Natural killer cell (primary cell): ENCODE results near the gene C3orf20. TPM values are rescaled to one million over a fixed set of nuclear protein-coding genes. Genes with fewer than 3 reads are reported as not detected.
"Not testable (repeated sequence)": the region's sequence is repeated elsewhere in the genome, so short reads cannot be mapped to it uniquely, and the experiment has no call there.

Source experiments
- ATAC-seq, 3 donors: fragments of 150-1000 bp in 2 of 3; fragments of 200-7000 bp in 1 of 3; cut with Tn5 transposase; 1 replicate in 1 of 3; 2 replicates in 2 of 3; pipeline ENCODE4 v1.10.0; 2021; ENCODE audit warnings: mild to moderate bottlenecking in 2 of 3, moderate library complexity in 2 of 3
- DNase-seq, 2 donors: peaks; one replicate each; pipeline versions ENCODE4 v3.0.0 to v3.0.0-alpha.2; 2013 to 2021; ENCODE audit warnings: mixed read lengths in 1 of 2
- H3K27ac ChIP-seq: one replicate; pipeline ENCODE4 v1.5.1; 2013; ENCODE audit warnings: mild to moderate bottlenecking, low read length
- H3K27me3 ChIP-seq: one replicate; pipeline ENCODE4 v1.6.1; 2013; ENCODE audit warnings: low read length; ENCODE audit not compliant: control insufficient read depth, insufficient read depth
- H3K36me3 ChIP-seq: one replicate; pipeline ENCODE4 v1.6.1; 2013; ENCODE audit warnings: low read length; ENCODE audit not compliant: control insufficient read depth, insufficient read depth
- H3K4me1 ChIP-seq: one replicate; pipeline ENCODE4 v1.6.1; 2013; ENCODE audit warnings: low read length; ENCODE audit not compliant: control insufficient read depth, insufficient read depth
- H3K4me3 ChIP-seq: one replicate; pipeline ENCODE4 v1.5.1; 2013; ENCODE audit warnings: low read length
- H3K9me3 ChIP-seq: one replicate; pipeline ENCODE4 v1.6.1; 2013; ENCODE audit warnings: low read length; ENCODE audit not compliant: control insufficient read depth, insufficient read depth
- H3K27ac Mint-ChIP-seq, 2 donors: one replicate each; pipeline ENCODE4 v1.8.0; 2022; ENCODE audit warnings: mild to moderate bottlenecking in 2 of 2, mixed read lengths in 2 of 2, moderate library complexity in 1 of 2
- H3K27me3 Mint-ChIP-seq, 2 donors: one replicate each; pipeline ENCODE4 v1.8.0; 2022; ENCODE audit warnings: low read depth in 2 of 2, mixed read lengths in 2 of 2
- H3K36me3 Mint-ChIP-seq: one replicate; pipeline ENCODE4 v1.8.0; 2022; ENCODE audit warnings: mixed read lengths
- H3K4me1 Mint-ChIP-seq, 2 donors: one replicate each; pipeline ENCODE4 v1.8.0; 2022; ENCODE audit warnings: mixed read lengths in 2 of 2
- H3K4me3 Mint-ChIP-seq: one replicate; pipeline ENCODE4 v1.8.0; 2022; ENCODE audit warnings: mild to moderate bottlenecking, moderate library complexity, mixed read lengths
- H3K9me3 Mint-ChIP-seq, 2 donors: one replicate each; pipeline ENCODE4 v1.8.0; 2022; ENCODE audit warnings: mixed read lengths in 2 of 2
- WGBS: methylation state at CpG from one replicate; pipeline ENCODE4 v1.1.7; 2013; ENCODE audit warnings: missing lambda C conversion rate; ENCODE audit not compliant: insufficient coverage; 5-methylcytosine and 5-hydroxymethylcytosine counted together
- intact Hi-C: fragments of 100-400 bp; cut with micrococcal nuclease; formaldehyde crosslinking; loops from one replicate; pipeline ENCODE4 v1.14.2; 2022
- total RNA-seq, 4 donors: library from RNA; stranded (reverse); fragments of 120-200 nt in 1 of 4; gene quantifications; one replicate each; pipeline versions ENCODE4 v1.2.3 to v1.2.4, GENCODE V29; 2013 to 2022
- TF ChIP-seq, protein P1 (sequence below): fragments of 200-600 bp; IDR thresholded peaks from one replicate; pipeline ENCODE4 v1.8.0; 2022; ENCODE audit warnings: antibody characterized with exemption

The C3orf20 gene
- total RNA-seq, 3 donors from 2014 or later (not counting 1 experiment from before 2014, with no cell fraction given): 0.14 TPM; not detected in 2

DNA sequence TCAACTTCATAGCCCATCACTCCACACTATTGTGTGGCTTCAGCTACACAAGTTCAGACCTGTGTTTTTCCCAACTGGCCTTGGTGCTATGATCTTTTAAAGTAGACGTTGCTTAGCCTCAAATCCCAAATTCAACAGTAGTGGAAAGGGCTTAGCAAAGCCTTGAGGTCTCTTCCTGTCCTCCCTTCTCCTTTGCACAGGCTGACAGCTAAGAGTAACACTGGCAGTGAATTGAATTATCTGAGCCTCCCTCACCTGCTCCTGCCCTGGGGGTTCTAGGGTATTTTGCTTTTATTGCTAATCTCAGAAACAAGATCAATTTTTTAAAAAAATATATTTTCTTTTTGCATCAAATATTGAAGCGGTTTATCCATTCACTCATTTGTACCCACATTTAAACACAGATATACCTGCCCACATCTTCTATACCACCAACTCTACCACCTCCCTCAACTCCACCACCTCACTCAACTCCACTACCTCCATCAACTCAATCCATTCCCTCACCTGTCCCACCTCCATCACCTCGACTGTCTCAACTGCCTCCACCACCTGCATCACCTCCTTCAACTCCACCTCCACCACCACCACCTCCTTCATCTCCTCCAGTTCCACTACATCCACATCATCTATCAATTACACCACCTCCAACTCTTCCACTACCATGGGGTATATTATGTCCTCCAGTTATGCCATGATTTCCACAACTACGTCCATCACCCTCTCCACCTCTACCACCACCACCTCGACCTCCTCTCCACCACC is 133.7 kb downstream of the C3orf20 start:
- H3K27me3 Mint-ChIP-seq: peaks cover 58 to 64% of the 10 kb centered on the region in 2 donors
- DNase-seq (no peak), ATAC-seq (no peak)
- no peaks in the 10 kb centered on the region for H3K9me3 ChIP-seq
- H3K4me3 ChIP-seq: no peak overlapping the region
- TF ChIP-seq, protein P1, sequence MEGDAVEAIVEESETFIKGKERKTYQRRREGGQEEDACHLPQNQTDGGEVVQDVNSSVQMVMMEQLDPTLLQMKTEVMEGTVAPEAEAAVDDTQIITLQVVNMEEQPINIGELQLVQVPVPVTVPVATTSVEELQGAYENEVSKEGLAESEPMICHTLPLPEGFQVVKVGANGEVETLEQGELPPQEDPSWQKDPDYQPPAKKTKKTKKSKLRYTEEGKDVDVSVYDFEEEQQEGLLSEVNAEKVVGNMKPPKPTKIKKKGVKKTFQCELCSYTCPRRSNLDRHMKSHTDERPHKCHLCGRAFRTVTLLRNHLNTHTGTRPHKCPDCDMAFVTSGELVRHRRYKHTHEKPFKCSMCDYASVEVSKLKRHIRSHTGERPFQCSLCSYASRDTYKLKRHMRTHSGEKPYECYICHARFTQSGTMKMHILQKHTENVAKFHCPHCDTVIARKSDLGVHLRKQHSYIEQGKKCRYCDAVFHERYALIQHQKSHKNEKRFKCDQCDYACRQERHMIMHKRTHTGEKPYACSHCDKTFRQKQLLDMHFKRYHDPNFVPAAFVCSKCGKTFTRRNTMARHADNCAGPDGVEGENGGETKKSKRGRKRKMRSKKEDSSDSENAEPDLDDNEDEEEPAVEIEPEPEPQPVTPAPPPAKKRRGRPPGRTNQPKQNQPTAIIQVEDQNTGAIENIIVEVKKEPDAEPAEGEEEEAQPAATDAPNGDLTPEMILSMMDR: no peak
- H3K4me1 ChIP-seq: no peaks in the 10 kb centered on the region
- peaks cover 17% of the 10 kb centered on the region for H3K27me3 ChIP-seq
- H3K27ac ChIP-seq: no peak overlapping the region
- no peaks in the 10 kb centered on the region for H3K9me3 Mint-ChIP-seq
- intact Hi-C loops: no loop called here
- peaks cover 0 to 13% of the 10 kb centered on the region in 2 donors for H3K4me1 Mint-ChIP-seq
- WGBS: 82% methylated on average over 5 of the region's 5 CpGs
- H3K4me3 Mint-ChIP-seq: no peak overlapping the region
- no peaks in the 10 kb centered on the region for H3K36me3 ChIP-seq
- no peak overlapping the region for H3K27ac Mint-ChIP-seq
- H3K36me3 Mint-ChIP-seq: no peaks in the 10 kb centered on the region

DNA sequence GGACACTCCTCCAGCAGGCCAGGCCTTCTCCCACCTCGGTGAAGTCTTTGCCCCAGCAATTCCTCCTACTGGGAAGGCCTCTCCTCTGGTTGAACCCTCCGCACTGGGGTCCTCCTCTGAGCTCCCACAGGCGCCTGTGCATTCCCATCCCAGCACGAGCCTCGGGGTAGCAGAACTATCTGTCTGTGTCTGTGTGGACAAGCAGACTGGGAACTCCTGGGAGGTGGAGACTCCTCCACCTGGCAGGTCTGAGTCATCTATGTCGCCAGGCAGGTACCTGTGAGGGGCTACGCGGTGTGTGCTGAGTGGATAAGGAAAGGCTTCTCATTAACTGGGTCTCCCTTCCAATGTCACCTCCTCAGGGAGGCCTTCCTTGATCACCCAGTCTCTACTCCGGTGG is 134.7 kb downstream of the C3orf20 start:
- peaks cover 57 to 71% of the 10 kb centered on the region in 2 donors for H3K27me3 Mint-ChIP-seq
- H3K4me3 Mint-ChIP-seq, DNase-seq, H3K4me3 ChIP-seq, H3K9me3 Mint-ChIP-seq, H3K4me1 Mint-ChIP-seq, H3K9me3 ChIP-seq, ATAC-seq, H3K4me1 ChIP-seq, H3K36me3 ChIP-seq, H3K36me3 Mint-ChIP-seq, H3K27ac Mint-ChIP-seq, H3K27ac ChIP-seq, intact Hi-C loops: not testable (repeated sequence)
- 89% methylated on average over 9 of the region's 9 CpGs for WGBS
- peaks cover 17% of the 10 kb centered on the region for H3K27me3 ChIP-seq

DNA sequence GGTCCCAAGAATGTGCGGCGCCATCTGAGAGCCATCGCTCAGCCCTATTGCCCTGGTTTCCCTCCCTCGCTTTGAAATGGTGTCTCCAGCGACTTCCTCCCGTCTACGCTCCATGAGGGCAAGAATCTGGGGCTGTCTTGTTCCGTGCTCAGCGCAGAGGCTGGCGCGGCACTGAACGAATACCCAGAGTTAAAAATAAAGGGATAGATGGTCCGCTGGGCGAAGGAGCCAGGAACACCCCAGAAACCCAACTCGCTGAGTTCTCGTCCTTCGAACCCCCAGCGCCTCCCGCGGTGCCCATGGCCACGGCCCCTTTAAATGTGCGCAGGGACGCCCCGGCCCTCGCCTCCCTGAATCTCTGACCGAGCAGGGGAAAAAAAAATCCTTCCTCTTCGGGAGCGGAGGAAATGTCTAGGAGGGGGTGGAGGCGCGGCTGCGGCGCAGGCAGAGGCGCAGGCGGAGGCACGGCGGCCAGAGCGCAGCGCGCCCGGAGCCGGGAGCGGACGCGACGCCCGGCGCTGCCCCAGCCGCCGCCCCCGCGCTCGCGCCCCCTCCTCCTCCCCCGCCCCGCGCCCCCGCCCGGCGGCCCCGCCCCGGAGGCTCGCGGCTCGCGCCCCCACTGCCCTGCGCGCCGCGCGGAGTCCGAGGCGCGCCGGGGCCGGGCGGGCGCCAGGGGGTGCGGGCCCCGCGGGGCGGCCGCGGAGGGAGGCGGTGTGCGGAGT is 135.3 kb downstream of the C3orf20 start:
- peaks cover 57 to 73% of the 10 kb centered on the region in 2 donors for H3K27me3 Mint-ChIP-seq
- Histone ChIP-seq H3K27me3 (peaks cover 17% of the 10 kb centered on the region), H3K4me3 (no peak overlapping the region), H3K27ac (no peak overlapping the region), H3K9me3 (no peaks in the 10 kb centered on the region), H3K4me1 (no peaks in the 10 kb centered on the region), H3K36me3 (no peaks in the 10 kb centered on the region)
- H3K4me3 Mint-ChIP-seq: no peak overlapping the region
- 9% methylated on average over 80 of the region's 85 CpGs for WGBS
- no peaks in the 10 kb centered on the region for H3K9me3 Mint-ChIP-seq
- peaks cover 0 to 4% of the 10 kb centered on the region in 2 donors for H3K4me1 Mint-ChIP-seq
- H3K36me3 Mint-ChIP-seq: no peaks in the 10 kb centered on the region
- intact Hi-C loops: no loop called here
- no peak for ATAC-seq
- DNase-seq: no peak
- no peak overlapping the region for H3K27ac Mint-ChIP-seq
- TF ChIP-seq, protein P1: no peak
